HG02943 (cell line): Measurements from ENCODE around the gene CTF1.
"Not testable (repeated sequence)": the region's sequence is repeated elsewhere in the genome, so short reads cannot be mapped to it uniquely, and the experiment has no call there.

Experiments used
- ATAC-seq: cut with Tn5 transposase; IDR thresholded peaks from one replicate; pipeline ENCODE4 v1.9.1; 2021; ENCODE audit warnings: mild to moderate bottlenecking, low read depth, moderate library complexity; ENCODE audit not compliant: unreplicated experiment

Gene CTF1

DNA sequence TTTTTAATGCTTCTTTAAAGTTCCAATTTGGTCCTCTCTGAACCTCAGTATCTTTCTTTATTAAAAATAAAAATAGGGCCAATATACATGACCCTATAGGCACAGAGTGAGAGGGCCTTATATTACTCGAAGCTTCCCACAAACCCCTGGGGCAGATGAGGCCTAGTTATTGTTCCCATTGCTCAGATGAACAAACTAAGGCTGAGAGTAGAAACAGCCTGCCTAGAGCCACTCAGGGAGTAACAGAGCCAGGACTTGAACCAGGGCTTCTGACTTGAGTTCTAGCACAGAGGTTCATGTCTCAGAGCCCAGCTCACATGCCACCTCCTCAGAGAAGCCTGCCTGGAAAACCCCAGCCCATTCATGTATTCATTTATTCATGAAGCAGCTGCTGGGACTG lies 10.3 kb upstream of the CTF1 start:
- ATAC-seq: no peak

DNA sequence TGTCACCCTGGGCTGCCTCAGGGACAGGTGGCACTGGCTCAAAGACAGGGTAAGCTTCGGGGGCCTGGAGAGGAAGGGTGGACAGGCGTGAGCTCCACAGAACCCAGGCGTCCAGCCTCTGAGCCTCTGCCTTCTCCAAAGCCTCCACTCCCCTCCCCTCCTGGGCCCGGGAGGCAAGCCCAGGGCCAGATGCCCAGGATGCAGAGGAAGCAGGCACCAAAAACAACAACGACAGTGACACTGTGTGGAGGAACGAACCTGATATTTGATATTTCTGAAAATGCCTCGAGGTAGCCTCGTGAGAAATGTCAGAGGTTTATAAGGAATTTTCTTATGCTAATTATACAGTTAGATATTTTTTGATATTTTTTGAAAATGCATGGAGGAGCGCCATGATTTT lies 8.5 kb upstream of the CTF1 start:
- ATAC-seq: no peak

GRCh38 chr16:30888856-30889499 lies 7.4 kb upstream of the CTF1 start:
- no peak for ATAC-seq

DNA sequence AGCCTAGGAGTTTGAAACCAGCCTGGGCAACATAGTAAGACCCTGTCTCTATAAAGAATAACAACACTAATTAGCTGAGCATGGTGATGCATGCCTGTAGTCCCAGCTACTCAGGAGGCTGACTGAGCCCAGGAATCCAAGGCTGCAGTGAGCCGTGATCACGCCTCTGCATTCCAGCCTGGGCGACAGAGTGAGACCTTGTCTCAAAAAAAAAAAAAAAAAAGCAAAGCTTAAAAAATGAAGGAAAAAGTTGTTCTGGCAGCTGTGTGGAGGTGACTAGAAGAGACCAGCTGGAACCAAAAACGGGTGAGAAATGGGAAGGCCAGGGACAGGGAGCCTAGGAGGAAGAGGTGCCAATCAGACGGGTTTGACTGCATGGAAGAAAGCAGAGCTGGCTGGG lies 6.7 kb upstream of the CTF1 start:
- no peak for ATAC-seq

DNA sequence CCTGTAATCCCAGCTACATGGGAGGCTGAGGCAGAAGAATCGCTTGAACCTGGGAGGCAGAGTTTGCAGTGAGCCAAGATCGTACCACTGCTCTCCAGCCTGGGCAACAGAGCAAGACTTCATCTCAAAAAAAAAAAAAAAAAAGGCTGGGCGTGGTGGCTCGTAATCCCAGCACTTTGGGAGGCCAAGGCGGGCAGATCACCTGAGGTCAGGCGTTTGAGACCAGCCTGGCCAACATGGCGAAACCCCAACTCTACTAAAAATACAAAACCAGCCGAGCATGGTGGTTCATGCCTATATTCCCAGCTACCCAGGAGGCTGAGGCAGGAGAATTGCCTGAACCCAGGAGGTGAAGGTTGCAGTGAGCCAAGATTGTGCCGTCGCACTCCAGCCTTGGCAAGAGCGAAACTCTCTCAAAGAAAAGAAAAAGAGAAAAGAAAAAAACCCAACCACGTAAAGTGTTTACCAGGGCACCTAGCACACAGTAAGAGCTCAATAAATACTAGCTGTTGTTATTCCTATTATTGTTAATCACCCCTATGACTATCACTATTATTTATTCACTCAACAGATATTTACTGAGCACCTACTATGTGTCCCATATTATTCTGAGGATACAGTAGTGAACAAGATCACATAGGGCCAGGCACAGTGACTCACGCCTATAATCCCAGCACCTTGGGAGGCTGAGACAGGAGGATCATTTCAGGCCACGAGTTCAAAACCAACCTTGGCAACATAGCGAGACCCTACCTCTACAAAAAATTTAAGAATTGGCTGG lies 5.2 kb upstream of the CTF1 start:
- ATAC-seq: not testable (repeated sequence)

DNA sequence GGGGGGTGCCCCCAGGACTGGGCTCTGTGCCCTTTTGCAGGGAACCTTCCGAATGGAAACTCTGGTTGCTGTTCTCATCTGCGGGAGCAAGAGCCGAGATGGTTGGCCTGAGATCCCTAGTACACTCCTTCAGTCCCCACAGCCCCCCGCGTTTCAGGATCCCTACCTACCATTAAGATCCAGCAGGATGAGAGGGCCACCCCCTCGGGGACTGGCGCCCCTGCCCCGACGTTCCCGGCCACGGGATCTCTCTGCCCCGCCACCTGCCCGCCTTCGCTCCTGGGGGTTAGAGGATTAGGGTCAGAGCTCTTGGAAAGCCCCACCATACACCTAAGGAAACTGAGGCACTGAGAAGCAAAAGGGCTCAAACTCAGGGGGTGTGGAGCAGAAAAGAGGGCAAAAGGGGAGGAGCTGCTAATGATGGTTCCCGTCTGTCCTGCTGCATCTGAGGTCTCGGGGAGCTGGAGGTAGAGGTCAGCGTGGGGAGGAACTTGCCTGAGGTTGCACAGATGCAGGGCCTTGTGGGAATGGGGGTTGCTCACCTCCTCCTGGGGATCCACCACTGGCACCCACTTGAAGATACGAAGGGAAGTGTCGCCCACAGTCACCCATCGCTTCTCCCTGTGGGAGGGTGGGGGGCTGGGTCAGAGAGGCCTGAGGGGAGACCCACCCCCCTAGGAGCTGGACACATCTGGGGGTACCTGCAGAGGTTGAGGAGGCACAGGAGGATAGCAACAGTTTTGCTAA lies 3.6 kb upstream of the CTF1 start:
- no peak for ATAC-seq

DNA sequence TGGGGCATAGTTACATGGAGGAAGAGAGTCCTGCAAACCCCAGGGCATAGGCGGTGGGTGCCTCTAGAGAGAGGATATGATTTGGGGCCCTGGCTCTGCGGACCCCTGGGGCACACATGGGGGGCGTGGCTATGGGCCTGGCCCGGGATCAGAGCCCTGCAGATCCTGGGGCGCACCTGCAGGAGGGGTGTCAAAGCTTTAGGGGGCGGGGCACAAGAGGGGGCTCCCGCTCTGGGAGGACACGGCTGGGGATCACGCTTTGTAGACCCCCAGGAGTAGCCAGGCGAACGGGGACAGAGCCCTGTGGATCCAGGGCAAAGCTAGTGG lies 3.0 kb upstream of the CTF1 start:
- ATAC-seq: peak; percentile 6

DNA sequence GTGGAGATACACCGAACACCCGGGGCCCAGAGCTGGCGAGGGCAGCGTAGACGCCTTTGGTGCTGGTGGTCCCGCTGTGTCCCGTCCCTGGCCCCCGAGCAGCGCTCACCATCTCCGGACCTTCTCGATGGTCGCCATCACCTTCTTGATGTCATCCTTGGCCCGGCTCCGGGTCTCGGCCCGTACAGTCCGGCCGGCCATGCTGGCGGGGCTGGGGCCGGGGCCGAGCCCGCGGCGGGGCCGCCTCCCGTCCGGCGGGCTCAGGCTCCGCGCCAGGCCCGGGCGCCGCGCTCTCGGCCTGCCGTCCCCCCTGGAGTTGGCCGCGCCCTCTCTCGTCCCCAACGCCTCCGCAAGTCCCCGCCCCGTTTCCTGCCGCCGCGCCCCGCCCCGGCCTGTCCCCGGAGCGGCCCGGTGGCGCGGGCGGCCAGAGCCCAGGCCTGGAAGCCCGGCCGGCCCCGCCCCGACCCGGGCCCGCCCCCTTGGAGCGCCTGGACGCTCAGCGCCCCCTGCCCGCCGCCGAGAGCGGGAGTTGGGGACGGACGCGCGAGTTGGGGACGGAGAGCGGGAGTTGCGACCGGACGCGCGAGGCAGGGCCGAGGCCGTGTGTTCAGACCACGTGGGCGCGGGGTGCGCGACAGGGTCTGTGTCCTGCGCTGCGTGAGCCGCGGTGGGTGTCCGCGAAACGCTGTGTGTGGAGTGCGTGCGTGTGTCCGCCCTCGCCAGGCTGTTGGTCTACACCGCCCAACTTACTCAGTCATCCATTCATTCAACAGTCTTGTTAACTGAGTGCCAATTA lies 2.5 kb upstream of the CTF1 start, which contains the start of gene BCL7C:
Gene BCL7C (minus strand): TSS at position 334 of the 796 bp plus-strand sequence. CDS start 133 bp downstream, at position 201.
- peak; percentile 64 for ATAC-seq

GRCh38 chr16:30894540-30895368 lies 1.7 kb upstream of the CTF1 start:
- no peak for ATAC-seq

DNA sequence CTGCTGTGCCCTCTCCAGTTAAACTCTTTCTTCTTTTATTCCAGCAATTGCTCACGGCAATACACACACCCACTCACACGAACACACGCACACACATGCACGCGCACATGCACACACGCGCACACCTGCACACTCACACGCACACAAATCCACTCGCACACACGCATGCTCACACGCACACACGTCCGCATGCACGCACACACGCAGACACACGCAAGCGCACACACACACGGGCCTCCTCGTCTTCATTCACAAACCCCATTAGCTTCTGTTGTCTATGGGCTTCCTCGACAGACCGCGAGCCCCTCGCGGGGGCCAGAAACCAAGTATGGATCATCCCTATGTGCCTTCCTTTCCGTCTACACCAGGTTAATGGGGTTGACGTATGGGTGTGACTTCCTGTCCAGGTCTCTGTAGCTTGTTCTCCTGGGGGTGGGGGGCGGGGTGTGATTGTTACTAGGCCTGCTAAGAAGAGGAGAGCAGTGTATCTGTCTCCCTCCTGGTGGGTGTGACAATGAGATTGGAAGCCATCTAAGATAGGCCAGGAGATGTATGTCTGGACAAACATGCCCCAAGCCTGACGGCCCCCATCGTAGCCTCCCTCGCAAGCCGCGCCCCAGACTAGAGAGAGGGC lies 670 bp upstream of the CTF1 start:
- ATAC-seq: no peak

GRCh38 chr16:30896889-30897733 lies 697 bp downstream of the CTF1 start:
- no peak for ATAC-seq

DNA sequence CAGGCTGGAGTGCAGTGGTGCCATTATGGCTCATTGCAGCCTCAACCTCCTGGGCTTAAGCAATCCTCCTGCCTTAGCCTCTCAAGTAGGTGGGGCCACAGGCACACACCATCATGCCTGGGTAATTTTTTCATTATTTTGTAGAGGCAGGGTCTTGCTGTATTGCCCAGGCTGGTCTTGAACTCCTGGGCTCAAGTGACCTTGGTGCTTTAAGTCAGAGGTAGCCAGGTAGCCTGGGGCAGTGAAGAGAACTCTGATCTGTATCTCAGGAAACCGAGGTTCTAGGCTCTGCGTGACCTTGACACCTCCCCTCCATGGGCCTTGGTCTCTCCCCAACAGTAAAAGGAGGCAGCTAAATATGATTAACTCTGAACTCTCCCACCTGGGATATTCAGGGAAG lies 3.4 kb downstream of the CTF1 start:
- ATAC-seq: no peak

- no peak for ATAC-seq
These were observed 4.2 kb downstream of the CTF1 start for GRCh38 chr16:30900588-30900987.

DNA sequence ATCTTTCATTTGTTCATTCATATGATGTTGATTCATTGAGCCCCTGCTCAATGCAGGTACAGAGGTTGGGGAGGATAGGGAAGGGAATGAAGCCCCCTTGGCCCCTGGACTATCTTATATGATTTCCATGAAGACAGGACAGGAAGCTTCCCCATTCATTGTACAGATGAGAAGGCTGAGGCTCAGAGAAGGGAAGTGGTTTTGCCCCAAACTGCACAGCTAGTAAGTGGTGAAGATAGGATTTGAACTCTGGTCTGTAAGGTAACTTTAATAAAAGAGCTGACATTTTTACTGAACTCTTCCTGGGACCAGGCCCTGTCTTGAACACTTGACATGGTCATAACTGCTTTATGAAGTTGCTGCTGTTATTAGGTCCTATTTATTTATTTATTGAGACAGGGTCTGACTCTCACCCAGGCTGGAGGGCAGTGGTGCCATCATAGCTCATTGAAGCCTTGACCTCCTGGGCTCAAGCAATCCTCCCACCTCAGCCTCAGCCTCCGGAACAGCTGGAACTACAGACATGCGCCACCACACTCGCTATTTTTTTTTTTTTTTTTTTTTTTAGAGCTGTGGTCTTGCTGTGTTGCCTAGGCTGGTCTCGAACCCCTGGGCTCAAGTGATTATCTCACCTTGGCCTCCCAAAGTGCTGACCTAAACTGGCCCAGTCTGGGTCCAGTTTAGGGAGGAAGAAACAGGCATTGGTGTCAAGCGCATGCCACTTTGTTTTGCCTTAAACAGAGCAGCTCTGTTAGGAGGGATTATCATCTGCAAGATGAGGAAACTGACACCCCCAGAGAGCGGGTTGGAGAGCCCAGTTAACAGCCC lies 5.0 kb downstream of the CTF1 start:
- ATAC-seq: no peak

- ATAC-seq: no peak
These were observed 5.9 kb downstream of the CTF1 start for GRCh38 chr16:30902029-30902972.

DNA sequence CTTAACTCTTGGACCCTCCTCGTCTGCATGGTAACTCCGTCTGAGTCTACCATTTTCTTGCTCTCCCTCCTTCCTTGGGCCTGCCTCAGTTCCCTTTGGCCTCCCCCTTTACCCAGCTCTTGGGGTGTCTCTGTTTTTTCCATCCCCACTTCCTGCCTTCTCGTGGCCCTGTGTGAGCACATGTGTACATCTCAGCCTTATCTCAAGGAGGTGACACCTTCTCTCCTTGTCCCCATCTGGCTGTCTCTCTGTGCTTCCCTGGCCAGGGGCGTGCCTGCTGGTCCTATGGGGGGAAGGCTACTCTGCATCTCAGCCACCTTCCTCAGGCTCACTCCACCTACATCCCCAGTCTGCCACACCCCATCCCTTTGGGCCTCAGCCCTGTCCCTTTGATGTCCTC lies 6.6 kb downstream of the CTF1 start:
- ATAC-seq: no peak

DNA sequence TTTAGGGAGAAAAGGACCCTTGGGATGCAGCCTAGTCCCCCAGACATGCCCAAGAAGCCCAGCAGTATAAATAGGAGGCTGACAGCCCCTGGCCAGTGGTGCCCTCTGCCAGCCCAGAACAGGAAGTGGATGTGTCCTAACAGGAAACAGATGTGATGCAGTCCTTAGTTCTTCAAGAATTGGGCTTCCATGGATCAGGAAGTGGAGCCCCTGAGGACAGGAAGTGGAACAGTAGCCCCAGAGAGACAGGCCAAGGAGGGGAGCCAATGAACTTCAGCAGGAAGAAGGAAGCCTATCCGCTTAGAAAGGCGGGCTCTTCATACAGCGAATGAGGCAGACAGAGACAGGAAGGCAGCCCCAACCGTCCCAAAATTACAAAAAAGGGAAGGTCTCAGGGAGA lies 7.2 kb downstream of the CTF1 start:
- no peak for ATAC-seq
